ENCODE results near the gene SH3BP5L. TPM values are rescaled to one million over a fixed set of nuclear protein-coding genes. Genes with fewer than 3 reads are reported as not detected.

Gene SH3BP5L
- total RNA-seq, 2 donors from 2014 or later, result 13.7 to 14.8 TPM

DNA sequence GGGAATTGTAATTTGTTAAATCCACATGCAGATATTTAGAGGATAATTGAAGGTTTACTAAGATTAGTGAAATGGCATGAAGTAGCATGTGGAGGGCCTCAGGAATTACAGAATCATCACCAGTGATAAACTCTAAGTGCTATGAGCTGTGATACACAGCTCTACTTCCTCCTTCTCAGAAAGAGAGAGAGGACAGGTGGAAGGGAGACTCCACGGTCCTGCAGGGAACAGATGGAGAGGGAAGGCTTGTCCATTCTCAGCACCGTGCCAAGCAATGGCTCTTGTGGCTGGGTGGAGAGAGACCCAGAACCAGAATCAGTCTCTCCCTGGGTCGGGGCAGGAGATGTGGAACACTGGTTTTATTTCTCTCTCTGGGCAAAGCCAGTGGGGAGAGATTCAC lies 42.3 kb downstream of the SH3BP5L start:
- WGBS, 2 donors, result 45 to 58% methylated on average over 3 of the region's 3 CpGs
- ATAC-seq (no peak), DNase-seq (no peak)
- Histone ChIP-seq H3K4me1 (no peaks in the 10 kb centered on the region), H3K9me3 (no peaks in the 10 kb centered on the region), H3K4me3 (no peak overlapping the region), H3K36me3 (replicated peaks in 1 of 2; ENCODE audit: insufficient read depth in 1 of 2, low read depth in 2 of 2) (no peaks in the 10 kb centered on the region), H3K27ac (no peak overlapping the region), H3K27me3 (peaks cover 0 to 4% of the 10 kb centered on the region in 2 donors)
- TF ChIP-seq, protein P1, sequence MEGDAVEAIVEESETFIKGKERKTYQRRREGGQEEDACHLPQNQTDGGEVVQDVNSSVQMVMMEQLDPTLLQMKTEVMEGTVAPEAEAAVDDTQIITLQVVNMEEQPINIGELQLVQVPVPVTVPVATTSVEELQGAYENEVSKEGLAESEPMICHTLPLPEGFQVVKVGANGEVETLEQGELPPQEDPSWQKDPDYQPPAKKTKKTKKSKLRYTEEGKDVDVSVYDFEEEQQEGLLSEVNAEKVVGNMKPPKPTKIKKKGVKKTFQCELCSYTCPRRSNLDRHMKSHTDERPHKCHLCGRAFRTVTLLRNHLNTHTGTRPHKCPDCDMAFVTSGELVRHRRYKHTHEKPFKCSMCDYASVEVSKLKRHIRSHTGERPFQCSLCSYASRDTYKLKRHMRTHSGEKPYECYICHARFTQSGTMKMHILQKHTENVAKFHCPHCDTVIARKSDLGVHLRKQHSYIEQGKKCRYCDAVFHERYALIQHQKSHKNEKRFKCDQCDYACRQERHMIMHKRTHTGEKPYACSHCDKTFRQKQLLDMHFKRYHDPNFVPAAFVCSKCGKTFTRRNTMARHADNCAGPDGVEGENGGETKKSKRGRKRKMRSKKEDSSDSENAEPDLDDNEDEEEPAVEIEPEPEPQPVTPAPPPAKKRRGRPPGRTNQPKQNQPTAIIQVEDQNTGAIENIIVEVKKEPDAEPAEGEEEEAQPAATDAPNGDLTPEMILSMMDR (IDR thresholded peaks at IDR 0.05), result no peak
- TF ChIP-seq POLR2A (IDR thresholded peaks at IDR 0.05), result no peak
- intact Hi-C loops (cut with DNase I), result no loop called here

DNA sequence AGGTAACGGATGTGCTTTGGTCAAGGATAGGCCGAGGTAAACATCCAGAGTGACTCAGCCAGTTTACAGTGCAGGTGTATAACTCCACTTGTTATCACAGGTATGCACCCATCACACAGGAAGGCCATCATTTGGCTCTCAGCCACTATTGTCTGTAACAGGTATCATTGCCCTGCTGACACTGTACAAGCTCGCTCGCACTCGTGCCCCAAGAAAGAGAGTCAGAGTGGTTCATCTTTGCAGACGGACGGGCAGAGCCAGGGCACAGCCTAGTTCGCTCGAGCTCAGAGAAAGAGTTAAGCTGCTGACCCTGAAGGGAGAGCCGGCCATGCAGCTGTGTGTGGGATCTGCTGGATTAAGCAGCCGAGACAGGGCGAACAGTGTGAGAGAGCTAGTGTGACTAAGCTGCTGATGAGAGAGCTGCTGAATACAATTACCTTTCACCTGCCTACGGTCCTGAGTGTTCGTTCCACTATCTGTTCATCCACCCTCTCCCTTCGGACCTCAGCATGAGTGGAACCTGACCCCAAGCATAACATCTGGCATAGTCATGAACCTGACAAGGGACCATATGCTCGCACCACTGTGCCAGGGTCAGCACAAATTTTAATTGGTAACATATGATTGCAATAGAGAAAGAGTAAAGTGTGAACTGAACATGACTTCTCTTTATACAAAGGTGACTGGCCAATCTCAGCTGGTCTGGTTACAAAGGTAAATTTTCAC lies 43.1 kb downstream of the SH3BP5L start:
- 64 to 73% methylated on average over 15 to 16 of the region's 16 CpGs for WGBS, 2 donors
- no peaks in the 10 kb centered on the region for H3K36me3 ChIP-seq (replicated peaks in 1 of 2; ENCODE audit: insufficient read depth in 1 of 2, low read depth in 2 of 2)
- no peak for DNase-seq
- H3K27me3 ChIP-seq, result peaks cover 0 to 4% of the 10 kb centered on the region in 2 donors
- intact Hi-C loops (cut with DNase I), result no loop called here
- no peak for ATAC-seq
- H3K4me1 ChIP-seq, result no peaks in the 10 kb centered on the region
- H3K9me3 ChIP-seq, result no peaks in the 10 kb centered on the region
- no peak for TF ChIP-seq POLR2A (IDR thresholded peaks at IDR 0.05)
- TF ChIP-seq, protein P1 (IDR thresholded peaks at IDR 0.05), result no peak
- H3K4me3 ChIP-seq, result no peak overlapping the region
- no peak overlapping the region for H3K27ac ChIP-seq

DNA sequence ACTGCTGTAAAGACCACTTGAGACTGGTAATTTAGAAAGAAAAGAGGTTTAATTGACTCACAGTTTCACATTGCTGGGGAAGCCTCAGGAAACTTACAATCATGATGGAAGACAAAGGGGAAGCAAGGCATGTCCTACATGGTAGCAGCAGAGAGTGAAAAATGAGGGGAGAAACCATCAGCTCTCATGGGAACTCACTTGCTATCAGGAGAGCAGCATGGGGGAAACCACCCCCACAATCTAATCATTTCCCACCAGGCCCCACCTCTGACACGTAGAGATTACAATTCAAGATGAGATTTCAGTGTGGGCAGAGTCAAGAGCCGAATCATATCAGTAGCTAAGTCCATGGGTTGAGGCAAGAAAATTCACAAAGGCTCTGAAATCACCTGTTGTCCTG lies 46.4 kb downstream of the SH3BP5L start:
- Histone ChIP-seq H3K4me1 (no peaks in the 10 kb centered on the region), H3K27ac (no peak overlapping the region), H3K36me3 (replicated peaks in 1 of 2; ENCODE audit: insufficient read depth in 1 of 2, low read depth in 2 of 2) (no peaks in the 10 kb centered on the region), H3K9me3 (peaks cover 0 to 9% (median 0%) of the 10 kb centered on the region in 3 donors), H3K27me3 (peaks cover 0 to 4% of the 10 kb centered on the region in 2 donors), H3K4me3 (no peak overlapping the region)
- WGBS, 2 donors, result 56 to 74% methylated on average over 2 of the region's 2 CpGs
- TF ChIP-seq, protein P1 (IDR thresholded peaks at IDR 0.05), result no peak
- no peak for TF ChIP-seq POLR2A (IDR thresholded peaks at IDR 0.05)
- intact Hi-C loops (cut with DNase I), result no loop called here
- DNase-seq, result no peak
- ATAC-seq, result no peak

DNA sequence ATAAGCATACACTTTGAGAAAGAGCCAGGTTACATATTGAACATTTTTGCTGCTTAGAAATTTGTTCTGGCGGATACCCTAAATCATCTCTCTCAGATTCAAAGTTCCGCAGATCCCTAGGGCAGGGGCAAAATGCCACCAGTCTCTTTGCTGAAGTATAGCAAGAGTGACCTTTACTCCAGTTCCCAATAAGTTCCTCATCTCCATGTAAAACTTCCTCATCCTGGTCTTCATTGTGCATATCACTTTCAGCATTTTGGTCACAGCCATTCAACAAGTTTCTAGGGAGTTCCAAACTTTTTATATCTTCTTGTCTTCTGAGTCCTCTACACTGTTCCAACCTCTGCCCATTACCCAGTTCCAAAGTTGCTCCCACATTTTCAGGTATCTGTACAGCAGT lies 46.8 kb downstream of the SH3BP5L start:
- 82 to 98% methylated on average over 2 of the region's 2 CpGs for WGBS, 2 donors
- ATAC-seq (no peak), DNase-seq (no peak)
- intact Hi-C loops (cut with DNase I), result no loop called here
- peaks cover 0 to 4% of the 10 kb centered on the region in 2 donors for H3K27me3 ChIP-seq
- no peaks in the 10 kb centered on the region for H3K4me1 ChIP-seq
- H3K27ac ChIP-seq, result no peak overlapping the region
- H3K4me3 ChIP-seq, result no peak overlapping the region
- H3K36me3 ChIP-seq (replicated peaks in 1 of 2; ENCODE audit: insufficient read depth in 1 of 2, low read depth in 2 of 2), result no peaks in the 10 kb centered on the region
- peaks cover 0 to 9% (median 0%) of the 10 kb centered on the region in 3 donors for H3K9me3 ChIP-seq
- TF ChIP-seq, protein P1 (IDR thresholded peaks at IDR 0.05), result no peak
- no peak for TF ChIP-seq POLR2A (IDR thresholded peaks at IDR 0.05)

DNA sequence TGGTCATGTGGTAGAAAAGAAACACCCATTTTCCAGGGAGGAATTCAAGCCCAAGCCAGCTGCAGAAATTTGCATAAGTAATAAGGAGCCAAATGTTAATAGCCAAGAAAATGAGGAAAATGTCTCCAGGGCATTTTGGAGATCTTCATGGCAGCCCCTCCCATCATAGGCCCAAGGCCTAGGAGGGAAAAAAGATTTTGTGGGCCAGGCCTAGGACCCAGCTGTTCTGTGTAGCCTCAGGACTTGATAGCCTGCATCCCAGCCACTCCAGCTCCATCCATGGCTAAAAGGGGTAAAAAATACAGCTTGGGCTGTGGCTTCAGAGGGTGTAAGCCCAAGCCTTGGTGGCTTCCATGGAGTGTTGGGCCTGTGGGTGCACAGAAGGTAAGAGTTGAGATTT lies 48.7 kb downstream of the SH3BP5L start:
- H3K9me3 ChIP-seq, result peaks cover 0 to 9% (median 0%) of the 10 kb centered on the region in 3 donors
- H3K27me3 ChIP-seq, result peaks cover 0 to 4% of the 10 kb centered on the region in 2 donors
- TF ChIP-seq, protein P1 (IDR thresholded peaks at IDR 0.05), result no peak
- TF ChIP-seq POLR2A (IDR thresholded peaks at IDR 0.05), result no peak
- ATAC-seq (no peak), DNase-seq (no peak)
- no peaks in the 10 kb centered on the region for H3K4me1 ChIP-seq
- H3K36me3 ChIP-seq (replicated peaks in 1 of 2; ENCODE audit: insufficient read depth in 1 of 2, low read depth in 2 of 2), result no peaks in the 10 kb centered on the region
- H3K4me3 ChIP-seq, result no peak overlapping the region
- H3K27ac ChIP-seq, result no peak overlapping the region
- intact Hi-C loops (cut with DNase I), result no loop called here
